Measurements from ENCODE around the gene NLN. TPM values are rescaled to one million over a fixed set of nuclear protein-coding genes. Genes with fewer than 3 reads are reported as not detected.
"Not testable (repeated sequence)": the region's sequence is repeated elsewhere in the genome, so short reads cannot be mapped to it uniquely, and the experiment has no call there.

Gene NLN
- total and polyA plus RNA-seq, 2 donors from 2014 or later: 6.2 to 25.0 TPM

- no peak for DNase-seq
- no peaks in the 10 kb centered on the region for H3K9me3 ChIP-seq (ENCODE audit: control insufficient read depth in 2 of 3, insufficient read depth in 1 of 3, low read length in 3 of 3)
- no peak overlapping the region for H3K9ac ChIP-seq (ENCODE audit: low read length in 3 of 3)
- no peak overlapping the region for H3K27ac ChIP-seq (ENCODE audit: low read depth in 2 of 2, low read length in 2 of 2)
- intact Hi-C loops (cut with DNase I): no loop called here
- H3K36me3 ChIP-seq (ENCODE audit: control insufficient read depth in 2 of 3, insufficient read depth in 3 of 3, low read length in 3 of 3): no peaks in the 10 kb centered on the region
- H3K27me3 ChIP-seq (ENCODE audit: control insufficient read depth, insufficient read depth, low read length): no peaks in the 10 kb centered on the region
- peaks cover 0 to 6% (median 0%) of the 10 kb centered on the region in 3 donors for H3K4me1 ChIP-seq (ENCODE audit: control insufficient read depth in 2 of 3, insufficient read depth in 2 of 3, low read depth in 1 of 3, low read length in 3 of 3)
- TF ChIP-seq CTCF (IDR thresholded peaks at IDR 0.05; ENCODE audit: borderline replicate concordance, extremely low read depth, insufficient read depth): no peak
- FAIRE-seq: no peak
- H3K4me3 ChIP-seq (ENCODE audit: low read length in 3 of 3): no peak overlapping the region
Observed at GRCh38 chr5:65728218-65728617, 6.2 kb downstream of the NLN start.

GRCh38 chr5:65730910-65731309 lies 8.9 kb downstream of the NLN start:
- no peak for TF ChIP-seq CTCF (IDR thresholded peaks at IDR 0.05; ENCODE audit: borderline replicate concordance, extremely low read depth, insufficient read depth)
- H3K9me3 ChIP-seq (ENCODE audit: control insufficient read depth in 2 of 3, insufficient read depth in 1 of 3, low read length in 3 of 3): no peaks in the 10 kb centered on the region
- H3K27ac ChIP-seq (ENCODE audit: low read depth in 2 of 2, low read length in 2 of 2): no peak overlapping the region
- FAIRE-seq (no peak), DNase-seq (no peak)
- intact Hi-C loops (cut with DNase I): no loop called here
- H3K27me3 ChIP-seq (ENCODE audit: control insufficient read depth, insufficient read depth, low read length): no peaks in the 10 kb centered on the region
- no peak overlapping the region for H3K4me3 ChIP-seq (ENCODE audit: low read length in 3 of 3)
- no peaks in the 10 kb centered on the region for H3K4me1 ChIP-seq (ENCODE audit: control insufficient read depth in 2 of 3, insufficient read depth in 2 of 3, low read depth in 1 of 3, low read length in 3 of 3)
- H3K36me3 ChIP-seq (ENCODE audit: control insufficient read depth in 2 of 3, insufficient read depth in 3 of 3, low read length in 3 of 3): no peaks in the 10 kb centered on the region
- H3K9ac ChIP-seq (ENCODE audit: low read length in 3 of 3): no peak overlapping the region

GRCh38 chr5:65732046-65732445 lies 10.0 kb downstream of the NLN start:
- H3K9me3 ChIP-seq (ENCODE audit: control insufficient read depth in 2 of 3, insufficient read depth in 1 of 3, low read length in 3 of 3); H3K4me3 ChIP-seq (ENCODE audit: low read length in 3 of 3); H3K4me1 ChIP-seq (ENCODE audit: control insufficient read depth in 2 of 3, insufficient read depth in 2 of 3, low read depth in 1 of 3, low read length in 3 of 3); FAIRE-seq; H3K9ac ChIP-seq (ENCODE audit: low read length in 3 of 3); H3K27me3 ChIP-seq (ENCODE audit: control insufficient read depth, insufficient read depth, low read length); H3K27ac ChIP-seq (ENCODE audit: low read depth in 2 of 2, low read length in 2 of 2); DNase-seq; intact Hi-C loops (cut with DNase I); H3K36me3 ChIP-seq (ENCODE audit: control insufficient read depth in 2 of 3, insufficient read depth in 3 of 3, low read length in 3 of 3): not testable (repeated sequence)

- FAIRE-seq; H3K27me3 ChIP-seq (ENCODE audit: control insufficient read depth, insufficient read depth, low read length); H3K9me3 ChIP-seq (ENCODE audit: control insufficient read depth in 2 of 3, insufficient read depth in 1 of 3, low read length in 3 of 3); H3K36me3 ChIP-seq (ENCODE audit: control insufficient read depth in 2 of 3, insufficient read depth in 3 of 3, low read length in 3 of 3); intact Hi-C loops (cut with DNase I); H3K4me1 ChIP-seq (ENCODE audit: control insufficient read depth in 2 of 3, insufficient read depth in 2 of 3, low read depth in 1 of 3, low read length in 3 of 3); DNase-seq; H3K9ac ChIP-seq (ENCODE audit: low read length in 3 of 3); H3K4me3 ChIP-seq (ENCODE audit: low read length in 3 of 3); H3K27ac ChIP-seq (ENCODE audit: low read depth in 2 of 2, low read length in 2 of 2): not testable (repeated sequence)
Observed at GRCh38 chr5:65734196-65734775, 12.3 kb downstream of the NLN start.

Data from kidney (tissue), 14 donors.